Activated naive CD4-positive, alpha-beta T cell treated with Interleukin-2 at 50 U/mL for 16 hours (primary cell): Measurements from ENCODE around the gene EFHD1.
"Not testable (repeated sequence)": the region's sequence is repeated elsewhere in the genome, so short reads cannot be mapped to it uniquely, and the experiment has no call there.

Source experiments
- DNase-seq: peaks from one replicate; pipeline ENCODE4 v3.0.0-alpha.2; 2020

Gene EFHD1

GRCh38 chr2:232653441-232653840, 20.0 kb downstream of the EFHD1 start:
- DNase-seq: no peak

- no peak for DNase-seq
Observed at GRCh38 chr2:232655392-232655791, 22.0 kb downstream of the EFHD1 start.

- no peak for DNase-seq
Observed at GRCh38 chr2:232658217-232658785, 24.9 kb downstream of the EFHD1 start.

GRCh38 chr2:232659359-232659758, 26.0 kb downstream of the EFHD1 start:
- no peak for DNase-seq

GRCh38 chr2:232662486-232663260, 29.3 kb downstream of the EFHD1 start:
- DNase-seq: no peak

GRCh38 chr2:232666051-232666805, 32.8 kb downstream of the EFHD1 start:
- no peak for DNase-seq

- DNase-seq: no peak
Observed at GRCh38 chr2:232667989-232668583, 34.7 kb downstream of the EFHD1 start.

- DNase-seq: no peak
Observed at GRCh38 chr2:232668805-232669444, 35.5 kb downstream of the EFHD1 start.

- DNase-seq: no peak
Observed at GRCh38 chr2:232672588-232672987, 39.2 kb downstream of the EFHD1 start.

- no peak for DNase-seq
Observed at GRCh38 chr2:232674491-232674890, 41.1 kb downstream of the EFHD1 start.

- DNase-seq: no peak
Observed at GRCh38 chr2:232675381-232675780, 42.0 kb downstream of the EFHD1 start.

GRCh38 chr2:232680006-232680405, 46.6 kb downstream of the EFHD1 start:
- DNase-seq: no peak

- DNase-seq: no peak
Observed at GRCh38 chr2:232681527-232681926, 48.1 kb downstream of the EFHD1 start.

GRCh38 chr2:232683368-232683767, 50.0 kb downstream of the EFHD1 start:
- DNase-seq: no peak

GRCh38 chr2:232685391-232685790, 52.0 kb downstream of the EFHD1 start:
- DNase-seq: not testable (repeated sequence)

GRCh38 chr2:232687382-232688160, 54.2 kb downstream of the EFHD1 start:
- no peak for DNase-seq

- no peak for DNase-seq
Observed at GRCh38 chr2:232688201-232688600, 54.8 kb downstream of the EFHD1 start.

GRCh38 chr2:232689152-232689910, 55.9 kb downstream of the EFHD1 start:
- DNase-seq: no peak

GRCh38 chr2:232691117-232691516, 57.7 kb downstream of the EFHD1 start:
- DNase-seq: not testable (repeated sequence)

GRCh38 chr2:232693344-232693743, 59.9 kb downstream of the EFHD1 start:
- DNase-seq: no peak

GRCh38 chr2:232696609-232697058, 63.2 kb downstream of the EFHD1 start:
- no peak for DNase-seq
